BLaER1 treated with 17β-estradiol and CSF1 and Interleukin-3, amounts not matched to agents 10 nM and 100 nM (cell line): Measurements from ENCODE around the gene TUBB.
A peak's percentile ranks its signal among the peaks of the same experiment; 100 is the strongest.

Source experiments
- H3K27ac ChIP-seq, 11 experiments: shearing (Covaris generic); formaldehyde crosslinking; 2 replicates each; pipeline ENCODE4 v1.8.1; 2022
- H3K27me3 ChIP-seq, 11 experiments: shearing (Covaris generic); formaldehyde crosslinking; 2 replicates each; pipeline ENCODE4 v1.8.1; 2022
- H3K36me3 ChIP-seq, 11 experiments: shearing (Covaris generic); formaldehyde crosslinking; 2 replicates each; pipeline ENCODE4 v1.8.1; 2022
- H3K4me1 ChIP-seq, 10 experiments: shearing (Covaris generic); formaldehyde crosslinking; 2 replicates each; pipeline ENCODE4 v1.8.1; 2022
- H3K4me2 ChIP-seq, 11 experiments: shearing (Covaris generic); formaldehyde crosslinking; 2 replicates each; pipeline ENCODE4 v1.8.1; 2022
- H3K4me3 ChIP-seq, 10 experiments: shearing (Covaris generic); formaldehyde crosslinking; 2 replicates each; pipeline ENCODE4 v1.8.1; 2022
- H3K9ac ChIP-seq, 11 experiments: shearing (Covaris generic); formaldehyde crosslinking; 2 replicates each; pipeline ENCODE4 v1.8.1; 2022
- H3K9me3 ChIP-seq, 11 experiments: shearing (Covaris generic); formaldehyde crosslinking; replicated peaks in 1 of 11; 2 replicates each; pipeline ENCODE4 v1.8.1; 2022
- H4K20me1 ChIP-seq, 11 experiments: shearing (Covaris generic); formaldehyde crosslinking; 2 replicates each; pipeline ENCODE4 v1.8.1; 2022
- Cebpa-rat ChIP-seq, 11 experiments: shearing (Covaris generic); IDR thresholded peaks; 2 replicates each; pipeline ENCODE4 v1.8.1; 2022

Gene TUBB

GRCh38 chr6:30686009-30686907 lies 33.9 kb upstream of the TUBB start, which contains the start of gene PPP1R18:
PPP1R18 (minus strand) TSS chr6:30686645; CDS start chr6:30686018, 627 bp downstream.
- no peaks in the 10 kb centered on the region for H3K9me3 ChIP-seq
- H3K9ac ChIP-seq = peak within 1 kb of the TSS; percentile 91 to 100 (median 99)
- peak within 1 kb of the TSS; percentile 83 to 100 (median 96) for H3K4me3 ChIP-seq
- TF ChIP-seq Cebpa-rat (IDR thresholded peaks at IDR 0.05) = no peak
- H3K27ac ChIP-seq = peak within 1 kb of the TSS; percentile 91 to 100 (median 99)
- H3K4me2 ChIP-seq = peak within 1 kb of the TSS; percentile 97 to 100 (median 99)
- H3K4me1 ChIP-seq = peaks cover 22 to 40% (median 28%) of the 10 kb centered on the region in 10 experiments
- H4K20me1 ChIP-seq = peaks cover 22 to 46% (median 37%) of the 10 kb centered on the region in 11 experiments
- H3K36me3 ChIP-seq = peaks cover 11 to 39% (median 34%) of the 10 kb centered on the region in 11 experiments; a peak in 20 of 22 replicates
- no peaks in the 10 kb centered on the region for H3K27me3 ChIP-seq

GRCh38 chr6:30686908-30687658 lies 33.1 kb upstream of the TUBB start:
- Histone ChIP-seq H3K4me2 (peak overlapping the region; percentile 97 to 100 (median 99)), H3K27me3 (no peaks in the 10 kb centered on the region), H3K4me1 (peaks cover 29 to 39% (median 35%) of the 10 kb centered on the region in 10 experiments), H3K36me3 (peaks cover 6 to 31% (median 27%) of the 10 kb centered on the region in 11 experiments; a peak in 20 of 22 replicates), H3K4me3 (peak overlapping the region; percentile 83 to 100 (median 96)), H3K9ac (peak overlapping the region; percentile 91 to 100 (median 99)), H3K27ac (peak overlapping the region; percentile 91 to 100 (median 99)), H3K9me3 (no peaks in the 10 kb centered on the region), H4K20me1 (peaks cover 14 to 38% (median 29%) of the 10 kb centered on the region in 11 experiments; a peak in 21 of 22 replicates)
- TF ChIP-seq Cebpa-rat (IDR thresholded peaks at IDR 0.05) = no peak

- peaks cover 6 to 27% (median 25%) of the 10 kb centered on the region in 11 experiments; a peak in 20 of 22 replicates for H3K36me3 ChIP-seq
- H4K20me1 ChIP-seq = peaks cover 11 to 33% (median 26%) of the 10 kb centered on the region in 11 experiments; a peak in 17 of 22 replicates
- peak overlapping the region; percentile 83 to 100 (median 96) for H3K4me3 ChIP-seq
- no peaks in the 10 kb centered on the region for H3K27me3 ChIP-seq
- peak overlapping the region; percentile 91 to 100 (median 99) for H3K9ac ChIP-seq
- H3K4me1 ChIP-seq = peaks cover 33 to 44% (median 38%) of the 10 kb centered on the region in 10 experiments
- H3K9me3 ChIP-seq = no peaks in the 10 kb centered on the region
- peak overlapping the region; percentile 97 to 100 (median 99) for H3K4me2 ChIP-seq
- no peak for TF ChIP-seq Cebpa-rat (IDR thresholded peaks at IDR 0.05)
- H3K27ac ChIP-seq = peak overlapping the region; percentile 91 to 100 (median 99)
Measured at GRCh38 chr6:30687659-30688431, 32.3 kb upstream of the TUBB start.

GRCh38 chr6:30688569-30688968 lies 31.6 kb upstream of the TUBB start:
- TF ChIP-seq Cebpa-rat (IDR thresholded peaks at IDR 0.05) = no peak
- peak overlapping the region; percentile 91 to 100 (median 99) for H3K9ac ChIP-seq
- H3K9me3 ChIP-seq = no peaks in the 10 kb centered on the region
- peaks cover 7 to 26% (median 20%) of the 10 kb centered on the region in 11 experiments; a peak in 16 of 22 replicates for H4K20me1 ChIP-seq
- peak overlapping the region; percentile 91 to 100 (median 99) for H3K27ac ChIP-seq
- peak overlapping the region; percentile 97 to 100 (median 99) for H3K4me2 ChIP-seq
- H3K4me3 ChIP-seq = peak overlapping the region; percentile 83 to 100 (median 96)
- H3K27me3 ChIP-seq = no peaks in the 10 kb centered on the region
- H3K4me1 ChIP-seq = peaks cover 33 to 44% (median 38%) of the 10 kb centered on the region in 10 experiments
- H3K36me3 ChIP-seq = peaks cover under 1 to 20% (median 18%) of the 10 kb centered on the region in 11 experiments; a peak in 20 of 22 replicates

GRCh38 chr6:30689022-30689865 lies 30.9 kb upstream of the TUBB start:
- Histone ChIP-seq H3K27me3 (no peaks in the 10 kb centered on the region), H3K4me2 (peak overlapping the region; percentile 97 to 100 (median 99)), H3K36me3 (peaks cover 0 to 14% (median 13%) of the 10 kb centered on the region in 11 experiments; a peak in 19 of 22 replicates), H4K20me1 (peaks cover 7 to 20% (median 13%) of the 10 kb centered on the region in 11 experiments; a peak in 16 of 22 replicates), H3K27ac (peak overlapping the region; percentile 91 to 100 (median 99)), H3K4me3 (peak overlapping the region; percentile 83 to 100 (median 96)), H3K4me1 (peaks cover 33 to 44% (median 38%) of the 10 kb centered on the region in 10 experiments), H3K9me3 (no peaks in the 10 kb centered on the region), H3K9ac (peak overlapping the region; percentile 91 to 100 (median 99))
- TF ChIP-seq Cebpa-rat (IDR thresholded peaks at IDR 0.05) = no peak

- Histone ChIP-seq H3K27ac (peak overlapping the region; percentile 91 to 100 (median 99); a peak in 21 of 22 replicates), H3K4me1 (peaks cover 33 to 44% (median 38%) of the 10 kb centered on the region in 10 experiments), H3K4me2 (peak overlapping the region; percentile 97 to 100 (median 99)), H3K27me3 (no peaks in the 10 kb centered on the region), H3K9me3 (no peaks in the 10 kb centered on the region), H3K9ac (peak overlapping the region; percentile 91 to 100 (median 99)), H4K20me1 (peaks cover 7 to 14% (median 9%) of the 10 kb centered on the region in 11 experiments; a peak in 14 of 22 replicates), H3K4me3 (peak overlapping the region; percentile 83 to 100 (median 96)), H3K36me3 (peaks cover 0 to 9% (median 7%) of the 10 kb centered on the region in 11 experiments; a peak in 15 of 22 replicates)
- TF ChIP-seq Cebpa-rat (IDR thresholded peaks at IDR 0.05) = no peak
Measured at GRCh38 chr6:30689985-30690384, 30.2 kb upstream of the TUBB start.
